ENCODE data around the gene PCK1. TPM values are rescaled to one million over a fixed set of nuclear protein-coding genes. Genes with fewer than 3 reads are reported as not detected.

The PCK1 gene
- total RNA-seq, 1 donor from 2014 or later, result not detected

- intact Hi-C loops (cut with micrococcal nuclease), result loop anchor here (10.0 kb wide), 1 partner anchor 1394 kb away; the partner anchor contains the start of gene CTSZ
- Mint-ChIP-seq H3K9me3 (no peaks in the 10 kb centered on the region), H3K4me3 (no peak overlapping the region), H3K36me3 (ENCODE audit: low read depth) (peaks cover 72% of the 10 kb centered on the region), H3K4me1 (peaks cover 18% of the 10 kb centered on the region), H3K27ac (no peak overlapping the region), H3K27me3 (no peaks in the 10 kb centered on the region)
- no peak for TF ChIP-seq CTCF (IDR thresholded peaks at IDR 0.05)
- ATAC-seq (ENCODE audit: low read depth) (no peak), DNase-seq (no peak)
- CTCF ChIA-PET, result interaction anchor here (1.1 kb wide), 1 partner anchor 43 kb away, joined by 4 read pairs; no protein-coding TSS in a partner anchor
- POLR2A ChIA-PET, result interaction anchor here (0.6 to 1.4 kb wide), 3 partner anchors 9 to 19 kb away, joined by 3 to 7 read pairs (median 5); no protein-coding TSS in a partner anchor
Measured at GRCh38 chr20:57610261-57610952, 49.5 kb downstream of the PCK1 start.

GRCh38 chr20:57611586-57612311, 50.8 kb downstream of the PCK1 start:
- no peak overlapping the region for H3K27ac Mint-ChIP-seq
- CTCF ChIA-PET, result no interaction called here
- intact Hi-C loops (cut with micrococcal nuclease), result loop anchor here (10.0 kb wide), 1 partner anchor 1393 kb away; the partner anchor contains the start of gene CTSZ

GRCh38 chr20:57612436-57612835, 51.5 kb downstream of the PCK1 start:
- ChIA-PET CTCF (no interaction called here), POLR2A (no interaction called here)
- H3K27ac Mint-ChIP-seq, result no peak overlapping the region
- intact Hi-C loops (cut with micrococcal nuclease), result loop anchor here (10.0 kb wide), 1 partner anchor 1392 kb away; the partner anchor contains the start of gene CTSZ
- H3K4me3 Mint-ChIP-seq, result no peak overlapping the region
- peaks cover 26% of the 10 kb centered on the region for H3K4me1 Mint-ChIP-seq
- no peak for ATAC-seq (ENCODE audit: low read depth)
- peaks cover 75% of the 10 kb centered on the region for H3K36me3 Mint-ChIP-seq (ENCODE audit: low read depth)
- no peak for TF ChIP-seq CTCF (IDR thresholded peaks at IDR 0.05)
- no peak for DNase-seq
- no peaks in the 10 kb centered on the region for H3K27me3 Mint-ChIP-seq
- H3K9me3 Mint-ChIP-seq, result no peaks in the 10 kb centered on the region

More at GRCh38 chr20:57611586-57612311, 50.8 kb downstream of the PCK1 start:
- DNase-seq (no peak), ATAC-seq (ENCODE audit: low read depth) (no peak)
- POLR2A ChIA-PET, result interaction anchor here (0.6 kb wide), 1 partner anchor 1088 kb away, joined by 6 read pairs; no protein-coding TSS in a partner anchor
- TF ChIP-seq CTCF (IDR thresholded peaks at IDR 0.05), result no peak
- no peaks in the 10 kb centered on the region for H3K27me3 Mint-ChIP-seq
- no peaks in the 10 kb centered on the region for H3K9me3 Mint-ChIP-seq
- peaks cover 19% of the 10 kb centered on the region for H3K4me1 Mint-ChIP-seq
- peaks cover 74% of the 10 kb centered on the region for H3K36me3 Mint-ChIP-seq (ENCODE audit: low read depth)
- H3K4me3 Mint-ChIP-seq, result no peak overlapping the region

GRCh38 chr20:57612916-57613315, 52.0 kb downstream of the PCK1 start:
- ChIA-PET CTCF (no interaction called here), POLR2A (interaction anchor here (1.3 kb wide), 1 partner anchor 17 kb away, joined by 3 read pairs; no protein-coding TSS in a partner anchor)
- DNase-seq (no peak), ATAC-seq (ENCODE audit: low read depth) (no peak)
- TF ChIP-seq CTCF (IDR thresholded peaks at IDR 0.05), result no peak
- Mint-ChIP-seq H3K27me3 (no peaks in the 10 kb centered on the region), H3K4me3 (no peak overlapping the region), H3K36me3 (ENCODE audit: low read depth) (peaks cover 71% of the 10 kb centered on the region), H3K4me1 (peaks cover 31% of the 10 kb centered on the region), H3K9me3 (no peaks in the 10 kb centered on the region), H3K27ac (no peak overlapping the region)
- intact Hi-C loops (cut with micrococcal nuclease), result loop anchor here (10.0 kb wide), 1 partner anchor 1392 kb away; the partner anchor contains the start of gene CTSZ

GRCh38 chr20:57613481-57613921, 52.6 kb downstream of the PCK1 start:
- Mint-ChIP-seq H3K27me3 (no peaks in the 10 kb centered on the region), H3K4me3 (no peak overlapping the region), H3K27ac (no peak overlapping the region), H3K4me1 (peaks cover 37% of the 10 kb centered on the region), H3K36me3 (ENCODE audit: low read depth) (peaks cover 65% of the 10 kb centered on the region), H3K9me3 (no peaks in the 10 kb centered on the region)
- POLR2A ChIA-PET, result interaction anchor here (1.3 kb wide), 1 partner anchor 17 kb away, joined by 3 read pairs; no protein-coding TSS in a partner anchor
- CTCF ChIA-PET, result no interaction called here
- ATAC-seq (ENCODE audit: low read depth) (no peak), DNase-seq (no peak)
- TF ChIP-seq CTCF (IDR thresholded peaks at IDR 0.05), result no peak
- intact Hi-C loops (cut with micrococcal nuclease), result loop anchor here (10.0 kb wide), 1 partner anchor 1391 kb away; the partner anchor contains the start of gene CTSZ

Measured in activated B cell treated with CpG ODN at 0.5 μM for 24 hours (primary cell).